ENCODE results near the gene CAND1. TPM values are rescaled to one million over a fixed set of nuclear protein-coding genes. Genes with fewer than 3 reads are reported as not detected.

CAND1 gene
- 42.6 and 57.1 TPM in 2 replicates for total RNA-seq

DNA sequence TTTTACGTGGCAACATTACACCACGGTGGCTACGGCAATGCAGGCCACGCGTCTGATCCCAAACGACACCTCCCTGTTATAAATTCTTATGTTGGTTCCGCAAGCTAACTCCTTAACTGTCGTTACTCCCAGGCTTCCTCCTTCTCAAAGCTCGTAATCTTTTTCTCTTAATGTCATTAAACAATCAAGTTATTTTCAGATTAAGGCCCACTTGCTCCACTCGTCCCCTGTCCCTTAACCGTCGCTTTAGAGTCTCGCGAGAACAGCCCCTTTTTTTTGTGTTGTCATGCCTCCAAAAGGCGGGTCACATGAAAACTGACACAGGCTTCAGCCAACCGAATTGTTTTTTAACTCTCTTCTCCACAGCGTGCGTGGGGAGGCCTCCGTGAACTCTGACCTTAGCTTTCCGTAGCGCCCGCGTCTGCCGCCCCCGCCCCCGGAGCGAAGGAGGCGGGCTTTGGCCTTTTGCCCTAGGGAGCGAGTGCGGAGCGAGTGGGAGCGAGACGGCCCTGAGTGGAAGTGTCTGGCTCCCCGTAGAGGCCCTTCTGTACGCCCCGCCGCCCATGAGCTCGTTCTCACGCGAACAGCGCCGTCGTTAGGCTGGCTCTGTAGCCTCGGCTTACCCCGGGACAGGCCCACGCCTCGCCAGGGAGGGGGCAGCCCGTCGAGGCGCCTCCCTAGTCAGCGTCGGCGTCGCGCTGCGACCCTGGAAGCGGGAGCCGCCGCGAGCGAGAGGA, at the start of gene CAND1:
TSS of gene CAND1 (plus strand) at position 463 of the 737 bp plus-strand sequence. CDS start 360 bp downstream, outside the sequence.

Data from mammary microvascular endothelial cell (primary cell).